Right renal pelvis (tissue), 4 donors: ENCODE data around the gene SCML2. TPM values are rescaled to one million over a fixed set of nuclear protein-coding genes. Genes with fewer than 3 reads are reported as not detected.
"Not testable (repeated sequence)": the region's sequence is repeated elsewhere in the genome, so short reads cannot be mapped to it uniquely, and the experiment has no call there.

ENCODE experiments used
- DNase-seq, 4 donors: peaks; one replicate each; pipeline ENCODE4 v3.0.0-alpha.2; 2013; ENCODE audit warnings: low read depth in 4 of 4, low spot score in 3 of 4, missing footprints in 1 of 4
- polyA plus RNA-seq, 4 donors: library from polyadenylated mRNA; unstranded; fragments of 120-200 nt; gene quantifications; one replicate each; pipeline ENCODE4 v1.2.1, GENCODE V29; 2013; ENCODE audit not compliant: insufficient read length in 4 of 4

SCML2 gene
- 10 to 100 TPM in 3 of 4 donors, 1 to 10 TPM in 1; 9.4 to 12.3 (median 11.1) TPM for polyA plus RNA-seq

GRCh38 chrX:18354369-18355223, at the start of gene SCML2:
Gene SCML2, minus strand, starts transcription at chrX:18354688. Its CDS starts 20,617 bp downstream, at chrX:18334071.
- peak in 2 of 4 donors; percentile 27 to 34 for DNase-seq

- DNase-seq, result no peak
Observed at GRCh38 chrX:18401848-18402213, 47.3 kb upstream of the SCML2 start.

- no peak for DNase-seq
Observed at GRCh38 chrX:18394477-18394876, 40.0 kb upstream of the SCML2 start.

GRCh38 chrX:18390941-18391538, 36.6 kb upstream of the SCML2 start:
- DNase-seq, result peak in 2 of 4 donors; percentile 27 to 29

GRCh38 chrX:18389966-18390365, 35.5 kb upstream of the SCML2 start:
- no peak for DNase-seq

GRCh38 chrX:18377796-18378195, 23.3 kb upstream of the SCML2 start:
- DNase-seq, result no peak

- not testable (repeated sequence) for DNase-seq
Observed at GRCh38 chrX:18375131-18375805, 20.8 kb upstream of the SCML2 start.

GRCh38 chrX:18369096-18369495, 14.6 kb upstream of the SCML2 start:
- DNase-seq, result not testable (repeated sequence)

GRCh38 chrX:18368402-18368801, 13.9 kb upstream of the SCML2 start:
- DNase-seq, result no peak

GRCh38 chrX:18360867-18361266, 6.4 kb upstream of the SCML2 start:
- no peak for DNase-seq

- DNase-seq, result peak in 1 of 4 donors; percentile 18
Observed at GRCh38 chrX:18353931-18354368, 538 bp downstream of the SCML2 start.

- DNase-seq, result peak in 1 of 4 donors; percentile 10
Observed at GRCh38 chrX:18351784-18352183, 2.7 kb downstream of the SCML2 start.

- DNase-seq, result no peak
Observed at GRCh38 chrX:18348047-18348446, 6.4 kb downstream of the SCML2 start.

- DNase-seq, result no peak
Observed at GRCh38 chrX:18309401-18309800, 45.1 kb downstream of the SCML2 start.

- DNase-seq, result no peak
Observed at GRCh38 chrX:18297251-18297650, 57.2 kb downstream of the SCML2 start.

- DNase-seq, result no peak
Observed at GRCh38 chrX:18294893-18295292, 59.6 kb downstream of the SCML2 start.

- DNase-seq, result no peak
Observed at GRCh38 chrX:18291006-18291545, 63.4 kb downstream of the SCML2 start.

- no peak for DNase-seq
Observed at GRCh38 chrX:18290200-18290599, 64.3 kb downstream of the SCML2 start.

GRCh38 chrX:18288716-18289115, 65.8 kb downstream of the SCML2 start:
- no peak for DNase-seq

GRCh38 chrX:18286322-18286831, 68.1 kb downstream of the SCML2 start:
- DNase-seq, result no peak

- DNase-seq, result no peak
Observed at GRCh38 chrX:18278449-18278848, 76.0 kb downstream of the SCML2 start.
